SU-DHL-6 (cell line): Measurements from ENCODE around the gene RAP1GAP.

Experiments used
- EZH2phosphoT487 ChIP-seq: fragments of 200-600 bp; sonication (generic), shearing (Covaris generic); conservative IDR thresholded peaks from 2 replicates; pipeline ENCODE4 v1.6.1; 2018; ENCODE audit warnings: mild to moderate bottlenecking, antibody characterized with exemption, low read length, moderate library complexity, mixed read lengths
- TF ChIP-seq, protein P1 (sequence below): fragments of 200-600 bp; sonication (generic); IDR thresholded peaks from one replicate; pipeline ENCODE4 v1.5.1; 2017; ENCODE audit warnings: antibody characterized with exemption, mild to moderate bottlenecking, low read length, moderate library complexity; ENCODE audit not compliant: insufficient read depth, poor library complexity, severe bottlenecking

- TF ChIP-seq, protein P1, sequence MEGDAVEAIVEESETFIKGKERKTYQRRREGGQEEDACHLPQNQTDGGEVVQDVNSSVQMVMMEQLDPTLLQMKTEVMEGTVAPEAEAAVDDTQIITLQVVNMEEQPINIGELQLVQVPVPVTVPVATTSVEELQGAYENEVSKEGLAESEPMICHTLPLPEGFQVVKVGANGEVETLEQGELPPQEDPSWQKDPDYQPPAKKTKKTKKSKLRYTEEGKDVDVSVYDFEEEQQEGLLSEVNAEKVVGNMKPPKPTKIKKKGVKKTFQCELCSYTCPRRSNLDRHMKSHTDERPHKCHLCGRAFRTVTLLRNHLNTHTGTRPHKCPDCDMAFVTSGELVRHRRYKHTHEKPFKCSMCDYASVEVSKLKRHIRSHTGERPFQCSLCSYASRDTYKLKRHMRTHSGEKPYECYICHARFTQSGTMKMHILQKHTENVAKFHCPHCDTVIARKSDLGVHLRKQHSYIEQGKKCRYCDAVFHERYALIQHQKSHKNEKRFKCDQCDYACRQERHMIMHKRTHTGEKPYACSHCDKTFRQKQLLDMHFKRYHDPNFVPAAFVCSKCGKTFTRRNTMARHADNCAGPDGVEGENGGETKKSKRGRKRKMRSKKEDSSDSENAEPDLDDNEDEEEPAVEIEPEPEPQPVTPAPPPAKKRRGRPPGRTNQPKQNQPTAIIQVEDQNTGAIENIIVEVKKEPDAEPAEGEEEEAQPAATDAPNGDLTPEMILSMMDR = no peak
- no peak for TF ChIP-seq EZH2phosphoT487
These were observed 47.3 kb downstream of the RAP1GAP start for GRCh38 chr1:21621761-21622436.
